Articular chondrocyte of knee joint (primary cell): ENCODE data around the gene TNIP1. TPM values are rescaled to one million over a fixed set of nuclear protein-coding genes. Genes with fewer than 3 reads are reported as not detected.

ENCODE experiments used
- total RNA-seq: library from RNA; depleted of rRNA; stranded (reverse); fragments of >200 nt; gene quantifications from 2 replicates; pipeline ENCODE4 v1.2.3, GENCODE V29; 2012

Gene TNIP1, protein sequence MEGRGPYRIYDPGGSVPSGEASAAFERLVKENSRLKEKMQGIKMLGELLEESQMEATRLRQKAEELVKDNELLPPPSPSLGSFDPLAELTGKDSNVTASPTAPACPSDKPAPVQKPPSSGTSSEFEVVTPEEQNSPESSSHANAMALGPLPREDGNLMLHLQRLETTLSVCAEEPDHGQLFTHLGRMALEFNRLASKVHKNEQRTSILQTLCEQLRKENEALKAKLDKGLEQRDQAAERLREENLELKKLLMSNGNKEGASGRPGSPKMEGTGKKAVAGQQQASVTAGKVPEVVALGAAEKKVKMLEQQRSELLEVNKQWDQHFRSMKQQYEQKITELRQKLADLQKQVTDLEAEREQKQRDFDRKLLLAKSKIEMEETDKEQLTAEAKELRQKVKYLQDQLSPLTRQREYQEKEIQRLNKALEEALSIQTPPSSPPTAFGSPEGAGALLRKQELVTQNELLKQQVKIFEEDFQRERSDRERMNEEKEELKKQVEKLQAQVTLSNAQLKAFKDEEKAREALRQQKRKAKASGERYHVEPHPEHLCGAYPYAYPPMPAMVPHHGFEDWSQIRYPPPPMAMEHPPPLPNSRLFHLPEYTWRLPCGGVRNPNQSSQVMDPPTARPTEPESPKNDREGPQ
- total RNA-seq = 65.8 and 69.5 TPM in 2 replicates

DNA sequence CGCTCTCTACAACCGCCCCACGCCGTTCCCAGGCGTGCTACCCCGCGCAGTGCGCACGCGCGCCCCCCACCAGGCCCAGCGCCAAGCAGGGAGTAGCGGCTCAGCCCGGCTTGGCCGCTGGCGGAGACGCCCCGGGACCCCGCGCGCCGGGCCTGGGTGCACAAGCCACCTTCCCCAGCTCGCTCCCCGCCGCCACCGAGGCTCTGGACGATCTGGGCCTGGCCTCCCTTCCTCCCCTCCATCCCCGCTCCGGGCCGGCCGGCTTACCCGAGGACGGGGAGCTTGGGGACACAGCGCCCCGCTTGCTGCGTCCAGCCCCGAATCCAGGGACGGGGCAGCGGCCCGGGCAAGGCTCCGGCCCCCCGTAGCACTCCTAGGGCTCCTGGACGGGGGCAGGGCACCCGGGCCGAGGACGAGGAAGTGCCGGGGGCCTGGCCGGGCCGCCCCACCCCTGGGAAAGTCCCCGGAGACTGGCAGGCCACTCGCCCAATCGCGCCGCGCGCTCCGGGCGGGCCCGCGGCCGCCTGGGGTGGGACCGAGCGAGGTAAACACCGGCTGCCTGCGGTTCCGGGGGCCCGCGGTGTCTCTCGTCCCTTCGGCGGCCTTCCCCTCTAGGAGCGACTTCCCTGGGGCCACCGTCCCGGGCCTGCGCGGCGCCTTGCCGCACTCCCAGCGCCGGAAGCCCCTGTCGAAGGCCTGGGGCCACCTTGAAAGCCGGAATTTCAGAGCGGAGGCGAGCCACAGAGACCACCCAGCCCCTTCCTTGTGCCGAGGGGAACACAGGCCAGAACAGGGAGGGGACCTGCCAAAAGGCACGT, at the start of gene TNIP1:
TNIP1 (minus strand) TSS at position 422 of the 818 bp plus-strand sequence. CDS start 15,939 bp downstream, outside the sequence.

DNA sequence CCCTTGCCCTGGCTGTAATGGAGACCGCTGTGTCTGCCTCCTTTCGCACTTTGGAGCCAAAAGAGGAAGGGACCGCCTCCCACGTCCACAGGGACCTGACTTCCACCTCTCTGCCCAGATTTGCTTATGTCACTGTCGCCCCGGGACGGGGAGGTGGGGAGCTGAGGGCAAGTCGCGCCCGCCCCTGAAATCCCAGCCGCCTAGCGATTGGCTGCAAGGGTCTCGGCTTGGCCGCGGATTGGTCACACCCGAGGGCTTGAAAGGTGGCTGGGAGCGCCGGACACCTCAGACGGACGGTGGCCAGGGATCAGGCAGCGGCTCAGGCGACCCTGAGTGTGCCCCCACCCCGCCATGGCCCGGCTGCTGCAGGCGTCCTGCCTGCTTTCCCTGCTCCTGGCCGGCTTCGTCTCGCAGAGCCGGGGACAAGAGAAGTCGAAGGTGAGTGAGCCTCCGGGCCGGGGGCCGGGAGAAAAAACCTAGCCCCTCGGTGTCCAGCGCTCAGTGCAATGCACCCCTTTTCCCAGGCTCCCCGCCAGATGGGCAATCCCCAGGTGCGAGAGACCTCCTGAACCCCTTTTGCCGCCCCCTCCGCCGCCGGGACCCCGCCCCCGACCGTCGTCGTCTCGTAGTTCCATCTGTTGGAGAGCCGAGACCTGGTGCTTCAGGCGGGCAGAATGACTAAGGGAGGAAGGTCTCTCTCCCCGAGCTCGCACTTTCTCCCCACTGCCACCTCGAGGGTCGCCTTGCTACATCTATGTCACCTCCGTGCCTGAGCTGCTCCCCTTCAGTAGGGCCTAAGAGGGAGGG, 60.3 kb downstream of the TNIP1 start, which contains the start of gene GPX3:
GPX3 (plus strand) TSS at position 288 of the 807 bp plus-strand sequence; CDS start at position 352, 64 bp downstream.

Other genes with a start within 250 kb of the TNIP1 start
- gene IRGM, start 234.5 kb downstream of the TNIP1 start, total RNA-seq = 0.13 TPM in 1 of 2 replicates, not detected in the other
- gene ZNF300, start 176.1 kb downstream of the TNIP1 start, total RNA-seq = 8.1 and 10.6 TPM in 2 replicates
- 65.6 and 97.7 TPM in 2 replicates for gene GPX3, start 60.4 kb downstream of the TNIP1 start, total RNA-seq
- 269 and 290 TPM in 2 replicates for gene ANXA6, start 76.7 kb upstream of the TNIP1 start, total RNA-seq
- gene CCDC69, start 143.1 kb upstream of the TNIP1 start, total RNA-seq = 3.9 and 6.1 TPM in 2 replicates
- gene GM2A, start 172.2 kb upstream of the TNIP1 start, total RNA-seq = 39.3 and 44.0 TPM in 2 replicates
- not detected in 2 replicates for gene SLC36A3, start 222.7 kb upstream of the TNIP1 start, total RNA-seq